GM12874 (cell line): ENCODE measurements around the gene TBXAS1.

Experiments used
- TF ChIP-seq, protein P1 (sequence below): IDR thresholded peaks from 2 replicates; pipeline ENCODE4 v1.5.1; 2011; ENCODE audit warnings: low read depth, mild to moderate bottlenecking, control low read depth, low read length, moderate library complexity; ENCODE audit not compliant: insufficient read depth

The TBXAS1 gene

DNA sequence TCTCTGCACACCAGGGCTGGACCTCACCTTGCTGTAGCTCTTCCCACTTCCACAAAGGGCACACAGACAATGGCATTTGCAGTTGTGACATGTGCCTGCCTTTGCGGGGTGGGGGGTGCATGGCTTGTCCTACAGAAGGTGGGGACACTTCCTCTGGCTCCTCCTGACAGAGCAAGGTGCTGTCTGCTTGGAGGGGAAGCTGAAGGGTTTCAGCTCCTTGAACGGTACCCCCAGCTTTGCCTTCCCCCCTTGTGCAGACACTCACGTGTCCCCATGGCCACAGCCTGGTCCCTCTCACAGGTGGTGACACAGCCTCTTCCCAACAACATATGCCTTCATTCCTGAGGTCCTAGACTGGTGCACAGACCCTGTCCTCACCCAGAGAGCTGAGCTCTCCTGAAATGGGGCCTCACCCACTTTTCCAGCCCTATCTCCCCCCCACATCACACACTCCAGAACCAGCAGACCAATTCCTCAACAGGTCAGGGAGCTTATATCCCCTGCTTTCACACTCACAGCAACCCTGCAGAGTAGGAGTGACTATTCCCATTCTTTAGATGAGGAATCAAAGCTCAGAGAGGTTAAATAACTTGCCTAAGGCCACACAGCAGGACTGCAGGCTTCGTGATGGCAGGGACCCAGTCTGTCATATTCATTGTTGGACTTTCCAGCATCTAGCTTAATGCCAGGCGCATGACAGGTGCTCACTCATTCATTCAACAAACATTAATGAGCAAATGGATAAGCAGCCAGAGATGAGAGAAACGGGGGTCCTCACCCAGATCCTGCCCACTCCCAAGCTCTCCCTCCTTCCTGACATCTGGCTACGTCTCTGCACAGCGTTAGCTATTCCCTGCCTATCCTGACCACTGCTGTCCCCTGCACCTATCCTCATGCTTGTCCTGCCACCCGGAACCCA is 189.3 kb downstream of the TBXAS1 start:
- TF ChIP-seq, protein P1, sequence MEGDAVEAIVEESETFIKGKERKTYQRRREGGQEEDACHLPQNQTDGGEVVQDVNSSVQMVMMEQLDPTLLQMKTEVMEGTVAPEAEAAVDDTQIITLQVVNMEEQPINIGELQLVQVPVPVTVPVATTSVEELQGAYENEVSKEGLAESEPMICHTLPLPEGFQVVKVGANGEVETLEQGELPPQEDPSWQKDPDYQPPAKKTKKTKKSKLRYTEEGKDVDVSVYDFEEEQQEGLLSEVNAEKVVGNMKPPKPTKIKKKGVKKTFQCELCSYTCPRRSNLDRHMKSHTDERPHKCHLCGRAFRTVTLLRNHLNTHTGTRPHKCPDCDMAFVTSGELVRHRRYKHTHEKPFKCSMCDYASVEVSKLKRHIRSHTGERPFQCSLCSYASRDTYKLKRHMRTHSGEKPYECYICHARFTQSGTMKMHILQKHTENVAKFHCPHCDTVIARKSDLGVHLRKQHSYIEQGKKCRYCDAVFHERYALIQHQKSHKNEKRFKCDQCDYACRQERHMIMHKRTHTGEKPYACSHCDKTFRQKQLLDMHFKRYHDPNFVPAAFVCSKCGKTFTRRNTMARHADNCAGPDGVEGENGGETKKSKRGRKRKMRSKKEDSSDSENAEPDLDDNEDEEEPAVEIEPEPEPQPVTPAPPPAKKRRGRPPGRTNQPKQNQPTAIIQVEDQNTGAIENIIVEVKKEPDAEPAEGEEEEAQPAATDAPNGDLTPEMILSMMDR, result no peak

DNA sequence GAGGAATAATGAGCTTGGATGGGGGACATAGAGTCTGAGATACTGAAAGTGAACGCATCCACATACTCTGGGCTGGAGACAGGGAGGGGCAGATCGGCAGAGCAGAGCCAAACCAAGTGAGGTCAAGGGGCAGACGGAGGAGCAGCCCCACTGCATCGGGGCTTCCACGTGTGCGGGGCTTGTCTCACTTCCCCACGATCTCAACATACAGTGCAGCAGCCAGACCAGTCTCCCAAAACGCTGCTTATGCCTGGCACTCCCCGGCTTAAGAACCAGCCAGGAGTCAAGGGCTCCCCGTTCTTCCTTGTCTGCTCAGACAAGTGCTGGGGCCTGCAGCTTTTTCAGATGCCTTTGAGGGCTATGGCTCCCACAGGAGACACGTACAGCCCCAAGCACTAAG is 190.1 kb downstream of the TBXAS1 start:
- TF ChIP-seq, protein P1, result no peak

DNA sequence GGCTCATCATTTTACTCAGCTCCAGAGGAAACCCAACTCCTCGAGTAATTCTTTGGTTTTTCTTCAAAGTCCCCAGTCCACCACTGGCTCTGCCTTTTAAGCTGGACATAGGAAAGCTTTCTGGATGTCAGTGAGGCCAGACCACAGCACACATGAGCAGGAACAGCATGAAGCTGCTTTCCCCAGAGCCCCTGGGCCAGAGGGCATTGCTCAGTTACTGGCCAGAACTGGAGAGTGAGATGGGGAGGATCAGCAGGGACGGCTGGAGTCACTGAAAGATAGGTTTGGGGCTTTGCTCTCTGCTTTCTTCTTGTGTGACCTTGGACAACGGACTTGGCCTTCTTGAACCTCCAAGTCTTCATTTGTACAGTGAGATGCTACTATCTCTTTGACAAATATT is 190.5 kb downstream of the TBXAS1 start:
- TF ChIP-seq, protein P1, result no peak

DNA sequence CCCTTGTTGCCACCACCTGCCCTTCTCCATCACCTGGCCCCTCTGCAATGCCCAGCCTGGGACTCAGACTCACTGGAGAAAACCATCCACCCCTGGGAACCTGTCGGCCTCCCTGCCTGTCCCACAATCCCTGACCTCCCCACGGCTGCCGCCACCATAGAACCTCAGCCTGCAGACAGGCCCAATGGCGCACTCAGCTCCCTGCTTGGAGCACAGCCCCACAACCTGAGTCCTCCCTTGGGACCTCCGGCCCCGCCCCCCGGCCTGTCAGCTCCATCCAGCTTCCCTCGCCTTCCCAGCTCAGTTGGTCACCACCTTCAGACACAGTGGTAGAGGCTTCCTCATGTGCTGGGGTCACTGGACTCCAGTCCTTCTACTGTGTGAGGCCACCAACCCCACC is 192.5 kb downstream of the TBXAS1 start:
- TF ChIP-seq, protein P1, result no peak

DNA sequence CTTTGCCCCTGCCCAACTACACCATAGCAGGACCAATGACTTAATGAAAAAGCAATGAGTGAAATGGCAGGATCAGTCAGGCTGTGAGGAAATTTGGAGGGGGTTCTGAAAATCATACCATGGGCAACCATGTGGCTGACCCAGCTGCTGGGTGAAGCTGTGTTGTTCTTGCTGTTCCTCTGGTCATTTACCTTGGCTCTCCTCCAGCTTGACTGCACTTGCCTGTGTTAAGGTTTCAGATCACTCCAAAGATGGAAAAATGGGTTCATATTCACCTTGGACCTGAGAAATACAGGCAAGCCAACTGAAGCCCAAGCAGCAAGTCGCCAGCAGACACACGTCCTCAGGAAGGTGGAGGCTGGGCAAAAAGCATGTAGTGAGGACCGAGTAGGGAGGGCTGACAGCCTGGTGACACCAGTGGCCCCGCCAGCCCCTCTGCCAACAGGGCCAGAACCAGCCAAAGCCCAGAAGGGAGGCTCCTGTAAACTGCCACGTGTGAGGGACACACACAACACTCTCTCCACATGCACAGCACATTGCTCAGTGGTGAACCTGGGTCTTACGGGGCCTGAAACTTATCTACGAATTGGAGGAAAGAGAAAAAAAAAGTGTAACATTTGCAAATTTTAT is 193.6 kb downstream of the TBXAS1 start:
- TF ChIP-seq, protein P1, result no peak

DNA sequence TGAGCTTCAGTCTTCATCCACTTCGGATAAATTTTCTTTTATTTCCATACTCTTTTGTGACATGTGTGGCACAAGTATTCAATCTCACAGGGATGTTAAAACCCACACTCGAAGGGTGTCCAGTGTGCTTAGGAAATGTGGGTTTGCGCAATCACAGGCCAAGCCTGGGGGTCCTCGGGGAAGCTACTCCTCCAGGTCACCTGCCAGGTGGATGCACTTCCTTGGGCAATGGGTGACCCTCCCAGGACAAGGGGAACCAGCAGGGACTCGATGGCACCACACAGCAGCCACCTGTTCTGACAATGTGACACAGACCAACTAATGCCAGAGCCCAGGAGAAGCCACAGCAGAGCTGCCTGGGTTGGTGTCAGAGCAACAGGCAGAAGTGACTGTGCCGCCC is 194.7 kb downstream of the TBXAS1 start:
- TF ChIP-seq, protein P1, result no peak

DNA sequence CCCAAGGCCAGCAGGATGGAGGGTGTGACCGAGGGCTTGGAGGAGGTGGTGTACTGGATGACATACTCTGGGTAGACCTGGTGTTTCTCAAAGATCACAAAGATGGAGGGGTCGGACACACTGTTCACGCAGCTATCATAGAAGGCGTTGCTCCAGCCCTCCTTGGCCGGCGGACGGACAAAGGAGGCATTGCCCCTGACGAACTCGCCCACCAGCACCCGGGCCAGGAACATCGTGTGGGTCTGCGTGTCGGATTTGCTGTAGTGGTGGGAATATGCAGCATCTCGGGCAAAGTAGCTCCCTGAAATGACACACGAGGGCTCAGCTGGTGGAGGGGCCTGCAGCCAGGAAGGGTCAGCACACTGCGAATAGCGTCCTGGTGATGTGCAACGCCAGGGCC is 195.5 kb downstream of the TBXAS1 start:
- TF ChIP-seq, protein P1, result no peak
